Measurements from ENCODE around the gene KCNJ6. TPM values are rescaled to one million over a fixed set of nuclear protein-coding genes. Genes with fewer than 3 reads are reported as not detected.

The KCNJ6 gene
- polyA plus RNA-seq, 1 of the 3 experiments (the other 2 are of a cell fraction), result not detected

- ChIA-PET CTCF (interaction anchor here (1.0 kb wide), 1 partner anchor 234 kb away, joined by 4 read pairs; no protein-coding TSS in a partner anchor), POLR2A (no interaction called here)
- H3K27me3 ChIP-seq (ENCODE audit: insufficient read depth), result no peaks in the 10 kb centered on the region
- no peak overlapping the region for H3K4me3 ChIP-seq (ENCODE audit: low read depth in 2 of 2, low read length in 1 of 2)
- no peaks in the 10 kb centered on the region for H3K9me2 ChIP-seq
- H2AFZ ChIP-seq (ENCODE audit: low read depth), result no peak overlapping the region
- H3F3A ChIP-seq (replicated peaks; ENCODE audit: insufficient read depth), result no peaks in the 10 kb centered on the region
- DNase-seq, result no peak
- TF ChIP-seq, protein P1, sequence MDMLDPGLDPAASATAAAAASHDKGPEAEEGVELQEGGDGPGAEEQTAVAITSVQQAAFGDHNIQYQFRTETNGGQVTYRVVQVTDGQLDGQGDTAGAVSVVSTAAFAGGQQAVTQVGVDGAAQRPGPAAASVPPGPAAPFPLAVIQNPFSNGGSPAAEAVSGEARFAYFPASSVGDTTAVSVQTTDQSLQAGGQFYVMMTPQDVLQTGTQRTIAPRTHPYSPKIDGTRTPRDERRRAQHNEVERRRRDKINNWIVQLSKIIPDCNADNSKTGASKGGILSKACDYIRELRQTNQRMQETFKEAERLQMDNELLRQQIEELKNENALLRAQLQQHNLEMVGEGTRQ (IDR thresholded peaks at IDR 0.05; ENCODE audit: borderline replicate concordance, low read depth, low read length), result no peak
- no peak for TF ChIP-seq CTCF (IDR thresholded peaks at IDR 0.05)
- TF ChIP-seq, protein P2, sequence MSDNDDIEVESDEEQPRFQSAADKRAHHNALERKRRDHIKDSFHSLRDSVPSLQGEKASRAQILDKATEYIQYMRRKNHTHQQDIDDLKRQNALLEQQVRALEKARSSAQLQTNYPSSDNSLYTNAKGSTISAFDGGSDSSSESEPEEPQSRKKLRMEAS (IDR thresholded peaks at IDR 0.05; ENCODE audit: low read depth), result no peak
- no peak for TF ChIP-seq TCF12 (IDR thresholded peaks at IDR 0.05)
- TF ChIP-seq, protein P3, sequence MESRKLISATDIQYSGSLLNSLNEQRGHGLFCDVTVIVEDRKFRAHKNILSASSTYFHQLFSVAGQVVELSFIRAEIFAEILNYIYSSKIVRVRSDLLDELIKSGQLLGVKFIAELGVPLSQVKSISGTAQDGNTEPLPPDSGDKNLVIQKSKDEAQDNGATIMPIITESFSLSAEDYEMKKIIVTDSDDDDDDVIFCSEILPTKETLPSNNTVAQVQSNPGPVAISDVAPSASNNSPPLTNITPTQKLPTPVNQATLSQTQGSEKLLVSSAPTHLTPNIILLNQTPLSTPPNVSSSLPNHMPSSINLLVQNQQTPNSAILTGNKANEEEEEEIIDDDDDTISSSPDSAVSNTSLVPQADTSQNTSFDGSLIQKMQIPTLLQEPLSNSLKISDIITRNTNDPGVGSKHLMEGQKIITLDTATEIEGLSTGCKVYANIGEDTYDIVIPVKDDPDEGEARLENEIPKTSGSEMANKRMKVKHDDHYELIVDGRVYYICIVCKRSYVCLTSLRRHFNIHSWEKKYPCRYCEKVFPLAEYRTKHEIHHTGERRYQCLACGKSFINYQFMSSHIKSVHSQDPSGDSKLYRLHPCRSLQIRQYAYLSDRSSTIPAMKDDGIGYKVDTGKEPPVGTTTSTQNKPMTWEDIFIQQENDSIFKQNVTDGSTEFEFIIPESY (IDR thresholded peaks at IDR 0.05; ENCODE audit: borderline replicate concordance, low read depth), result no peak
- TF ChIP-seq REST (IDR thresholded peaks at IDR 0.05; ENCODE audit: low read depth, low read length), result no peak
- WGBS (ENCODE audit: low lambda C conversion rate), result 5% methylated on average over 2 of the region's 2 CpGs
- no peak overlapping the region for H3K4me2 ChIP-seq
- no peaks in the 10 kb centered on the region for H3K79me2 ChIP-seq (ENCODE audit: insufficient read depth)
- no peaks in the 10 kb centered on the region for H3K9me3 ChIP-seq
- no peaks in the 10 kb centered on the region for H3K4me1 ChIP-seq (ENCODE audit: control insufficient read depth in 1 of 2, insufficient read depth in 2 of 2, low read depth in 1 of 2, low read length in 1 of 2)
- H3K36me3 ChIP-seq (replicated peaks in 1 of 2; ENCODE audit: control insufficient read depth in 1 of 2, insufficient read depth in 2 of 2, low read length in 1 of 2), result no peaks in the 10 kb centered on the region
- H3K9ac ChIP-seq, result no peak overlapping the region
- no peak overlapping the region for H3K27ac ChIP-seq (ENCODE audit: low read depth in 2 of 2, low read length in 1 of 2)
- no peaks in the 10 kb centered on the region for H4K20me1 ChIP-seq (ENCODE audit: insufficient read depth)
Observed at GRCh38 chr21:37908691-37909090, 7.6 kb downstream of the KCNJ6 start.

- Histone ChIP-seq H3K9me2 (no peaks in the 10 kb centered on the region), H3K27ac (ENCODE audit: low read depth in 2 of 2, low read length in 1 of 2) (no peak overlapping the region), H3K4me1 (ENCODE audit: control insufficient read depth in 1 of 2, insufficient read depth in 2 of 2, low read depth in 1 of 2, low read length in 1 of 2) (no peaks in the 10 kb centered on the region), H3K4me2 (no peak overlapping the region), H3K9ac (no peak overlapping the region), H2AFZ (ENCODE audit: low read depth) (no peak overlapping the region), H4K20me1 (ENCODE audit: insufficient read depth) (no peaks in the 10 kb centered on the region), H3F3A (replicated peaks; ENCODE audit: insufficient read depth) (no peaks in the 10 kb centered on the region), H3K4me3 (ENCODE audit: low read depth in 2 of 2, low read length in 1 of 2) (no peak overlapping the region), H3K36me3 (replicated peaks in 1 of 2; ENCODE audit: control insufficient read depth in 1 of 2, insufficient read depth in 2 of 2, low read length in 1 of 2) (no peaks in the 10 kb centered on the region), H3K79me2 (ENCODE audit: insufficient read depth) (no peaks in the 10 kb centered on the region), H3K9me3 (no peaks in the 10 kb centered on the region), H3K27me3 (ENCODE audit: insufficient read depth) (no peaks in the 10 kb centered on the region)
- 7% methylated on average over 4 of the region's 4 CpGs for WGBS (ENCODE audit: low lambda C conversion rate)
- ChIA-PET CTCF (interaction anchor here (0.9 to 1.7 kb wide), 2 partner anchors 9 to 188 kb away, joined by 3 to 6 read pairs; no protein-coding TSS in a partner anchor), POLR2A (no interaction called here)
- no peak for DNase-seq
- TF ChIP-seq ELF1 (IDR thresholded peaks at IDR 0.05) (no peak), CTCF (IDR thresholded peaks at IDR 0.05) (no peak), FOXJ3 (CRISPR knock-in tag; IDR thresholded peaks at IDR 0.05) (no peak), MXI1 (IDR thresholded peaks at IDR 0.05; ENCODE audit: low read depth, low read length) (no peak), RFX5 (IDR thresholded peaks at IDR 0.05; ENCODE audit: low read length) (no peak), CHD2 (IDR thresholded peaks at IDR 0.05; ENCODE audit: low read length, partially characterized antibody) (no peak), EP300 (IDR thresholded peaks at IDR 0.05; ENCODE audit: borderline replicate concordance in 1 of 2, low read depth in 1 of 2, low read length in 1 of 2) (no peak), TCF12 (IDR thresholded peaks at IDR 0.05) (no peak), EZH2phosphoT487 (IDR thresholded peaks at IDR 0.05; ENCODE audit: borderline replicate concordance, low read depth) (no peak), GABPA (IDR thresholded peaks at IDR 0.05; ENCODE audit: low read depth) (no peak), MEF2A (IDR thresholded peaks at IDR 0.05; ENCODE audit: borderline replicate concordance, low read depth) (no peak), JUND (IDR thresholded peaks at IDR 0.05) (no peak)
Observed at GRCh38 chr21:37907076-37907475, 9.2 kb downstream of the KCNJ6 start.
